ENCODE measurements around the gene ADARB2. TPM values are rescaled to one million over a fixed set of nuclear protein-coding genes. Genes with fewer than 3 reads are reported as not detected.

ADARB2 gene
- polyA plus RNA-seq, 1 of the 3 experiments (the other 2 are of a cell fraction): not detected

DNA sequence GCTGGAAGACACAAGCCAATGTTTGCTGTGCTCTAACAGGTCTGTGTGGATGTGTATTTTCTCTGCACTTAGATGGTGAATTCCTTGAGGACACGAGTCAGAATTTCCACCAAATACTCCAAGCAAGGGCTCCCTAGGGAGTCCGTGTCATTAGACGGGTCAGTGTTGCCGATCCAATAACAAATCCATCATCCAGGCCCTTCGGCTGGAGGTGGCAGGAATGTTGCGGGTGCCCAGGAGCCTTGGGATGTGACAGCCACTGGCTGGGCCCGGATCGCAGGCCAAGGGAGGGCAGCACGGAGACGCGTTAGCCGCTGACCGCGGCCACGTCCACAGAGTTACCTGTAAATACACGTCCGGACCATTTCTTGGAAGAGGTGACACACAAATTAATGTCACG lies 494.4 kb downstream of the ADARB2 start:
- ChIA-PET POLR2A (no interaction called here), CTCF (interaction anchor here (1.1 to 1.7 kb wide), 2 partner anchors 14 to 90 kb away, joined by 3 to 5 read pairs; no protein-coding TSS in a partner anchor)
- 45% methylated on average over 8 of the region's 18 CpGs for WGBS (ENCODE audit: low lambda C conversion rate)
- Histone ChIP-seq H3K4me2 (no peak overlapping the region), H2AFZ (ENCODE audit: low read depth) (no peak overlapping the region), H3K9me2 (no peaks in the 10 kb centered on the region), H3K27ac (ENCODE audit: low read depth in 2 of 2, low read length in 1 of 2) (no peak overlapping the region), H3K9ac (no peak overlapping the region), H3K4me1 (ENCODE audit: control insufficient read depth in 1 of 2, insufficient read depth in 2 of 2, low read depth in 1 of 2, low read length in 1 of 2) (peaks cover 0 to 11% of the 10 kb centered on the region in 2 experiments; a peak in 1 of 4 replicates), H3K4me3 (ENCODE audit: low read depth in 2 of 2, low read length in 1 of 2) (no peak overlapping the region), H3K9me3 (no peaks in the 10 kb centered on the region), H3F3A (replicated peaks; ENCODE audit: insufficient read depth) (no peaks in the 10 kb centered on the region), H3K79me2 (ENCODE audit: insufficient read depth) (no peaks in the 10 kb centered on the region), H3K27me3 (ENCODE audit: insufficient read depth) (no peaks in the 10 kb centered on the region), H4K20me1 (ENCODE audit: insufficient read depth) (no peaks in the 10 kb centered on the region), H3K36me3 (replicated peaks in 1 of 2; ENCODE audit: control insufficient read depth in 1 of 2, insufficient read depth in 2 of 2, low read length in 1 of 2) (no peaks in the 10 kb centered on the region)
- TF ChIP-seq, protein P1, sequence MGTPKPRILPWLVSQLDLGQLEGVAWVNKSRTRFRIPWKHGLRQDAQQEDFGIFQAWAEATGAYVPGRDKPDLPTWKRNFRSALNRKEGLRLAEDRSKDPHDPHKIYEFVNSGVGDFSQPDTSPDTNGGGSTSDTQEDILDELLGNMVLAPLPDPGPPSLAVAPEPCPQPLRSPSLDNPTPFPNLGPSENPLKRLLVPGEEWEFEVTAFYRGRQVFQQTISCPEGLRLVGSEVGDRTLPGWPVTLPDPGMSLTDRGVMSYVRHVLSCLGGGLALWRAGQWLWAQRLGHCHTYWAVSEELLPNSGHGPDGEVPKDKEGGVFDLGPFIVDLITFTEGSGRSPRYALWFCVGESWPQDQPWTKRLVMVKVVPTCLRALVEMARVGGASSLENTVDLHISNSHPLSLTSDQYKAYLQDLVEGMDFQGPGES (IDR thresholded peaks at IDR 0.05; ENCODE audit: low read depth, low read length): no peak
- TF ChIP-seq TCF12 (IDR thresholded peaks at IDR 0.05) (no peak), NRF1 (IDR thresholded peaks at IDR 0.05; ENCODE audit: low read depth, low read length) (no peak), GATA2 (CRISPR knock-in tag; IDR thresholded peaks at IDR 0.05) (no peak), FOXM1 (IDR thresholded peaks at IDR 0.05; ENCODE audit: low read depth) (no peak), CHD2 (IDR thresholded peaks at IDR 0.05; ENCODE audit: low read length, partially characterized antibody) (no peak), MXI1 (IDR thresholded peaks at IDR 0.05; ENCODE audit: low read depth, low read length) (no peak)
- DNase-seq: no peak

DNA sequence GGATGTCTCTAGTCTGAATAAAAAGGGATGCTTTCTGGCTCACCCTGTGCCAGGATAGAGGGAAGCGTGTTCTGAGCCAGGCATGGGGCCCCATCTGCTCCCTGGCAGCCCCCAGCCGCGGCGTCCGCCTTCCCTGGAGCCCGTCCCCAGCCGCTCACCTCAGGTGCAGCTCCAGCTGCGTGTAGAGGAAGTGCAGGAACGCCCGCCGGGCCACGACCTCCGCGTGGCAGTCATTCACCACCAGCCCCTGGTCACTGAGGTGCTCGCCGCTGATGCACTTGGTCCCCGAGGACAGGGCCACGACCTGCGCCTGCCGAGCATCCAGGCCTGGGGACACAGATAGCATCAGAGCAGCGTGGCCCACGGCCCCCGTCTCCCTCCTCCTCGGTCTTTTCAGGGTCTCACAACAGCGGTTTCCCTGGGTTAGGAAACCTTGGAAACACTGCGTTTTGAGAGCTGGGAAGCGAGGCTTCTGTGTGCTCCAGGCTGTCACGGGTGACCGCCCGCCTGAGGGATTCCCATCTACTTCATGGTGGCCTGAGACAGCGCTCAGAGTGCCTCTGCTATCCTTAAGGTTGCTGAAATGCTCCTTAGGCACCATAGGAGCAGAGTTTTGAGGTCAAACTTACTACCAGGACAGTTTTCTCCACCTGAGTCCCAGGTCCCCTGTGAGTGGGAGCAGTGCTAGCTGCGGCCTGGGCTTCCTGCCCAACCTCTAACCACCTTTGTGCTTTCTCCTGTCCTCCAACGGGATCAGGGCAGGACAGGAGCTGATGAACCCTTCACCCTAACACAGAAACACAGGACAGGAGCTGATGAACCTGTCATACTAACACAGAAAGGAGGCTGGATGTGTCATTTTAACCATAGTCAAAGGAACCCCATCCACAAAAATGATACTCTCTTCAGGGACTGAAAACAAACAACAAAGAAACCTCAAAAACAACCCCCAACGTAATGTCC lies 495.1 kb downstream of the ADARB2 start:
- ChIA-PET POLR2A (no interaction called here), CTCF (no interaction called here)
- DNase-seq: no peak
- no peaks in the 10 kb centered on the region for H3F3A ChIP-seq (replicated peaks; ENCODE audit: insufficient read depth)
- H3K27ac ChIP-seq (ENCODE audit: low read depth in 2 of 2, low read length in 1 of 2): no peak overlapping the region; a peak in 1 of 4 replicates
- no peaks in the 10 kb centered on the region for H3K9me2 ChIP-seq
- no peaks in the 10 kb centered on the region for H3K27me3 ChIP-seq (ENCODE audit: insufficient read depth)
- H4K20me1 ChIP-seq (ENCODE audit: insufficient read depth): no peaks in the 10 kb centered on the region
- H3K4me2 ChIP-seq: no peak overlapping the region
- H3K79me2 ChIP-seq (ENCODE audit: insufficient read depth): no peaks in the 10 kb centered on the region
- no peaks in the 10 kb centered on the region for H3K9me3 ChIP-seq
- H3K4me1 ChIP-seq (ENCODE audit: control insufficient read depth in 1 of 2, insufficient read depth in 2 of 2, low read depth in 1 of 2, low read length in 1 of 2): peaks cover 0 to 11% of the 10 kb centered on the region in 2 experiments; a peak in 1 of 4 replicates
- no peaks in the 10 kb centered on the region for H3K36me3 ChIP-seq (replicated peaks in 1 of 2; ENCODE audit: control insufficient read depth in 1 of 2, insufficient read depth in 2 of 2, low read length in 1 of 2)
- 41% methylated on average over 21 of the region's 34 CpGs for WGBS (ENCODE audit: low lambda C conversion rate)
- H3K9ac ChIP-seq: no peak overlapping the region
- H3K4me3 ChIP-seq (ENCODE audit: low read depth in 2 of 2, low read length in 1 of 2): no peak overlapping the region
- H2AFZ ChIP-seq (ENCODE audit: low read depth): no peak overlapping the region
- TF ChIP-seq RCOR1 (IDR thresholded peaks at IDR 0.05; ENCODE audit: low read length) (no peak), POLR2AphosphoS5 (IDR thresholded peaks at IDR 0.05; ENCODE audit: low read depth, low read length) (no peak), EZH2phosphoT487 (IDR thresholded peaks at IDR 0.05; ENCODE audit: borderline replicate concordance, low read depth) (no peak), RAD21 (IDR thresholded peaks at IDR 0.05; ENCODE audit: low read length) (no peak), TEAD4 (IDR thresholded peaks at IDR 0.05; ENCODE audit: borderline replicate concordance, insufficient read depth) (no peak), NFIC (IDR thresholded peaks at IDR 0.05; ENCODE audit: borderline replicate concordance) (no peak), TCF12 (IDR thresholded peaks at IDR 0.05) (no peak), TAF1 (IDR thresholded peaks at IDR 0.05; ENCODE audit: borderline replicate concordance, low read depth, low read length) (no peak), CHD2 (IDR thresholded peaks at IDR 0.05; ENCODE audit: low read length, partially characterized antibody) (no peak), GATA2 (CRISPR knock-in tag; IDR thresholded peaks at IDR 0.05) (no peak), GABPA (IDR thresholded peaks at IDR 0.05; ENCODE audit: low read depth) (no peak), RXRA (IDR thresholded peaks at IDR 0.05; ENCODE audit: borderline replicate concordance, low read depth) (no peak), SIN3A (IDR thresholded peaks at IDR 0.05; ENCODE audit: borderline replicate concordance, low read depth, low read length) (no peak), MXI1 (IDR thresholded peaks at IDR 0.05; ENCODE audit: low read depth, low read length) (no peak), NRF1 (IDR thresholded peaks at IDR 0.05; ENCODE audit: low read depth, low read length) (no peak), RFX5 (IDR thresholded peaks at IDR 0.05; ENCODE audit: low read length) (no peak), FOXM1 (IDR thresholded peaks at IDR 0.05; ENCODE audit: low read depth) (no peak)
- TF ChIP-seq, protein P2, sequence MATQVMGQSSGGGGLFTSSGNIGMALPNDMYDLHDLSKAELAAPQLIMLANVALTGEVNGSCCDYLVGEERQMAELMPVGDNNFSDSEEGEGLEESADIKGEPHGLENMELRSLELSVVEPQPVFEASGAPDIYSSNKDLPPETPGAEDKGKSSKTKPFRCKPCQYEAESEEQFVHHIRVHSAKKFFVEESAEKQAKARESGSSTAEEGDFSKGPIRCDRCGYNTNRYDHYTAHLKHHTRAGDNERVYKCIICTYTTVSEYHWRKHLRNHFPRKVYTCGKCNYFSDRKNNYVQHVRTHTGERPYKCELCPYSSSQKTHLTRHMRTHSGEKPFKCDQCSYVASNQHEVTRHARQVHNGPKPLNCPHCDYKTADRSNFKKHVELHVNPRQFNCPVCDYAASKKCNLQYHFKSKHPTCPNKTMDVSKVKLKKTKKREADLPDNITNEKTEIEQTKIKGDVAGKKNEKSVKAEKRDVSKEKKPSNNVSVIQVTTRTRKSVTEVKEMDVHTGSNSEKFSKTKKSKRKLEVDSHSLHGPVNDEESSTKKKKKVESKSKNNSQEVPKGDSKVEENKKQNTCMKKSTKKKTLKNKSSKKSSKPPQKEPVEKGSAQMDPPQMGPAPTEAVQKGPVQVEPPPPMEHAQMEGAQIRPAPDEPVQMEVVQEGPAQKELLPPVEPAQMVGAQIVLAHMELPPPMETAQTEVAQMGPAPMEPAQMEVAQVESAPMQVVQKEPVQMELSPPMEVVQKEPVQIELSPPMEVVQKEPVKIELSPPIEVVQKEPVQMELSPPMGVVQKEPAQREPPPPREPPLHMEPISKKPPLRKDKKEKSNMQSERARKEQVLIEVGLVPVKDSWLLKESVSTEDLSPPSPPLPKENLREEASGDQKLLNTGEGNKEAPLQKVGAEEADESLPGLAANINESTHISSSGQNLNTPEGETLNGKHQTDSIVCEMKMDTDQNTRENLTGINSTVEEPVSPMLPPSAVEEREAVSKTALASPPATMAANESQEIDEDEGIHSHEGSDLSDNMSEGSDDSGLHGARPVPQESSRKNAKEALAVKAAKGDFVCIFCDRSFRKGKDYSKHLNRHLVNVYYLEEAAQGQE (IDR thresholded peaks at IDR 0.05; ENCODE audit: low read depth, low read length): no peak
- TF ChIP-seq, protein P3, sequence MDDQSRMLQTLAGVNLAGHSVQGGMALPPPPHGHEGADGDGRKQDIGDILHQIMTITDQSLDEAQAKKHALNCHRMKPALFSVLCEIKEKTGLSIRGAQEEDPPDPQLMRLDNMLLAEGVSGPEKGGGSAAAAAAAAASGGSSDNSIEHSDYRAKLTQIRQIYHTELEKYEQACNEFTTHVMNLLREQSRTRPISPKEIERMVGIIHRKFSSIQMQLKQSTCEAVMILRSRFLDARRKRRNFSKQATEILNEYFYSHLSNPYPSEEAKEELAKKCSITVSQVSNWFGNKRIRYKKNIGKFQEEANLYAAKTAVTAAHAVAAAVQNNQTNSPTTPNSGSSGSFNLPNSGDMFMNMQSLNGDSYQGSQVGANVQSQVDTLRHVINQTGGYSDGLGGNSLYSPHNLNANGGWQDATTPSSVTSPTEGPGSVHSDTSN (IDR thresholded peaks at IDR 0.05): no peak
